Spleen (tissue), 7 donors: Measurements from ENCODE around the gene ARRDC3.

Experiments
- CTCF ChIP-seq, 11 experiments: fragments of 200-600 bp in 7 of 11; fragments of 450-650 bp in 4 of 11; sonication (generic) in 4 of 11; IDR thresholded peaks in 8 of 11; conservative IDR thresholded peaks in 3 of 11; 1 replicate in 7 of 11; 2 replicates in 4 of 11; pipeline versions ENCODE4 v1.4.0 to v1.8.0; 2016 to 2021; ENCODE audit warnings: antibody characterized with exemption in 11 of 11, inconsistent platforms in 4 of 11, mild to moderate bottlenecking in 1 of 11
- POLR2A ChIP-seq, 3 donors: fragments of 450-650 bp; IDR thresholded peaks; one replicate each; pipeline ENCODE4 v1.5.1; 2017; ENCODE audit warnings: antibody characterized with exemption in 3 of 3, mild to moderate bottlenecking in 1 of 3
- POLR2AphosphoS5 ChIP-seq, 3 donors: sonication (generic); formaldehyde crosslinking; IDR thresholded peaks; one replicate each; pipeline ENCODE4 v1.5.1; 2017; ENCODE audit warnings: antibody characterized with exemption in 3 of 3
- donor health status: DM: no; HTN: no; CAD: no; lungs with moderate emphysema.
- donor health status: DM: no; HTN: no; CAD: no.
- donor health status: DM: no; HTN: no; CAD: no.

GRCh38 chr5:91340532-91340931, 42.6 kb downstream of the ARRDC3 start:
- TF ChIP-seq CTCF (IDR thresholded peaks at IDR 0.05 in 8 of 11, conservative IDR thresholded peaks at IDR 0.05 in 3 of 11) (no peak), POLR2AphosphoS5 (IDR thresholded peaks at IDR 0.05) (no peak), POLR2A (IDR thresholded peaks at IDR 0.05) (no peak)
